Trophoblast cell (in vitro differentiated cells and primary cell): ENCODE measurements around the gene ZNF821.
"Not testable (repeated sequence)": the region's sequence is repeated elsewhere in the genome, so short reads cannot be mapped to it uniquely, and the experiment has no call there.

Source experiments
- DNase-seq, 2 donors: peaks; one replicate each; pipeline ENCODE4 v3.0.0-alpha.2; 2016
- H2AFZ ChIP-seq: 2 replicates; pipeline ENCODE4 v1.6.1; 2013; ENCODE audit warnings: low read length, moderate library complexity, mild to moderate bottlenecking; ENCODE audit not compliant: insufficient read depth, poor library complexity
- H2AK5ac ChIP-seq: 2 replicates; pipeline ENCODE4 v1.6.1; 2013; ENCODE audit warnings: mild to moderate bottlenecking, low read length
- H2BK120ac ChIP-seq: 2 replicates; pipeline ENCODE4 v1.6.1; 2013; ENCODE audit warnings: low read length, mild to moderate bottlenecking, moderate library complexity; ENCODE audit not compliant: insufficient read depth, poor library complexity
- H2BK12ac ChIP-seq: 2 replicates; pipeline ENCODE4 v1.6.1; 2013; ENCODE audit warnings: mild to moderate bottlenecking, low read length, moderate library complexity
- H2BK5ac ChIP-seq: 2 replicates; pipeline ENCODE4 v1.6.1; 2013; ENCODE audit warnings: low read length, low read depth, moderate library complexity, mild to moderate bottlenecking; ENCODE audit not compliant: poor library complexity
- H3K14ac ChIP-seq: 2 replicates; pipeline ENCODE4 v1.6.1; 2013; ENCODE audit warnings: mild to moderate bottlenecking, low read length
- H3K18ac ChIP-seq: 2 replicates; pipeline ENCODE4 v1.6.1; 2013; ENCODE audit warnings: mild to moderate bottlenecking, low read length
- H3K23ac ChIP-seq: 2 replicates; pipeline ENCODE4 v1.6.1; 2013; ENCODE audit warnings: low read length
- H3K27ac ChIP-seq: 2 replicates; pipeline ENCODE4 v1.5.1; 2013; ENCODE audit warnings: low read depth, mild to moderate bottlenecking, inconsistent platforms, low read length, moderate library complexity
- H3K27me3 ChIP-seq: 2 replicates; pipeline ENCODE4 v1.6.1; 2013; ENCODE audit warnings: inconsistent platforms, mild to moderate bottlenecking, low read length, moderate library complexity; ENCODE audit not compliant: insufficient read depth
- H3K36me3 ChIP-seq, 2 experiments: 1 replicate in 1 of 2; 2 replicates in 1 of 2; pipeline ENCODE4 v1.6.1; 2013; ENCODE audit warnings: low read length in 2 of 2, mild to moderate bottlenecking in 2 of 2, moderate library complexity in 1 of 2; ENCODE audit not compliant: insufficient read depth in 2 of 2, control insufficient read depth in 1 of 2
- H3K4ac ChIP-seq: 2 replicates; pipeline ENCODE4 v1.6.1; 2013; ENCODE audit warnings: low read depth, mild to moderate bottlenecking, low read length, moderate library complexity
- H3K4me1 ChIP-seq, 2 experiments: 1 replicate in 1 of 2; 2 replicates in 1 of 2; pipeline ENCODE4 v1.6.1; 2013; ENCODE audit warnings: low read length in 2 of 2, mild to moderate bottlenecking in 2 of 2, moderate library complexity in 1 of 2; ENCODE audit not compliant: insufficient read depth in 2 of 2, control insufficient read depth in 1 of 2
- H3K4me2 ChIP-seq: 2 replicates; pipeline ENCODE4 v1.6.1; 2013; ENCODE audit warnings: inconsistent platforms, mild to moderate bottlenecking, low read length, moderate library complexity
- H3K4me3 ChIP-seq: 2 replicates; pipeline ENCODE4 v1.5.1; 2013; ENCODE audit warnings: mild to moderate bottlenecking, low read depth, low read length, inconsistent platforms
- H3K79me1 ChIP-seq: one replicate; pipeline ENCODE4 v1.6.1; 2013; ENCODE audit warnings: low read length
- H3K79me2 ChIP-seq: 2 replicates; pipeline ENCODE4 v1.6.1; 2013; ENCODE audit warnings: low read length, mild to moderate bottlenecking; ENCODE audit not compliant: control insufficient read depth, insufficient read depth, poor library complexity
- H3K9ac ChIP-seq: 2 replicates; pipeline ENCODE4 v1.6.1; 2013; ENCODE audit warnings: mild to moderate bottlenecking, low read length
- H3K9me3 ChIP-seq: 2 replicates; pipeline ENCODE4 v1.6.1; 2013; ENCODE audit warnings: low read depth, mild to moderate bottlenecking, control low read depth, inconsistent platforms, low read length; ENCODE audit not compliant: insufficient read depth
- H4K12ac ChIP-seq: 2 replicates; pipeline ENCODE4 v1.6.1; 2013; ENCODE audit warnings: low read depth, mild to moderate bottlenecking, low read length, moderate library complexity
- H4K8ac ChIP-seq: 2 replicates; pipeline ENCODE4 v1.6.1; 2013; ENCODE audit warnings: low read depth, mild to moderate bottlenecking, low read length, moderate library complexity
- H4K91ac ChIP-seq: one replicate; pipeline ENCODE4 v1.6.1; 2013; ENCODE audit warnings: low read depth, mild to moderate bottlenecking, low read length, moderate library complexity
- WGBS: extraction: QIAGEN DNeasy Blood & Tissue Kit; methylation state at CpG from one replicate; pipeline ENCODE4 v1.1.7; 2013; ENCODE audit warnings: missing lambda C conversion rate; ENCODE audit not compliant: insufficient read length, insufficient coverage; ENCODE audit errors: extremely low coverage; 5-methylcytosine and 5-hydroxymethylcytosine counted together

ZNF821 gene

GRCh38 chr16:71832112-71832511, 51.9 kb downstream of the ZNF821 start:
- not testable (repeated sequence) for H4K91ac ChIP-seq, H3K9me3 ChIP-seq, H3K9ac ChIP-seq, H3K23ac ChIP-seq, H3K27ac ChIP-seq, H3K4ac ChIP-seq, H4K8ac ChIP-seq, H3K18ac ChIP-seq, H4K12ac ChIP-seq, H3K36me3 ChIP-seq, H3K27me3 ChIP-seq, H2BK120ac ChIP-seq, DNase-seq, H3K4me3 ChIP-seq, H3K79me1 ChIP-seq, H2BK12ac ChIP-seq, H2AFZ ChIP-seq, H3K4me1 ChIP-seq, H3K14ac ChIP-seq, H3K79me2 ChIP-seq, H3K4me2 ChIP-seq, H2BK5ac ChIP-seq, H2AK5ac ChIP-seq
- WGBS, result no CpG with 5 or more reads among the region's 2 CpGs

DNA sequence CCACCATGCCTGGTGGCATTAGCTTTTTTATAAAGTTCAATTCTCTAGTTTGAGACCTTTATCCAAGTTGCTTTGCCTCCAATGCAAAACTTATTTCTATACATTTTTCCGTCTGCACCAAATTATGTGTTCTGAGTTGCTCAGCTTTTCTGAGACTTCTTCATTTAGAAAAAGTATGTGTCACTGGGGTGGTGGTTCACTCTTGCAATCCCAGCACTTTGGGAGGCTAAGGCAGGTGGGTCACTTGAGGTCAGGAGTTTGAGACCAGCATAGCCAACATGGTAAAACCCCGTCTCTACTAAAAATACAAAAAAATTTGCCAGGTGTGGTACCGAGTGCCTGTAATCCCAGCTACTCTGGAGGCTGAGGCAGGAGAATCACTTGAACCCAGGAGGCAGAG, 52.3 kb downstream of the ZNF821 start:
- H3K23ac ChIP-seq, H2BK120ac ChIP-seq, H2AFZ ChIP-seq, H3K27me3 ChIP-seq, H3K27ac ChIP-seq, H2AK5ac ChIP-seq, H4K8ac ChIP-seq, H3K9me3 ChIP-seq, H2BK5ac ChIP-seq, H3K4me3 ChIP-seq, H3K79me1 ChIP-seq, H3K36me3 ChIP-seq, H4K91ac ChIP-seq, H3K14ac ChIP-seq, H3K4ac ChIP-seq, DNase-seq, H3K79me2 ChIP-seq, H3K4me1 ChIP-seq, H3K18ac ChIP-seq, H2BK12ac ChIP-seq, H3K4me2 ChIP-seq, H3K9ac ChIP-seq, H4K12ac ChIP-seq: not testable (repeated sequence)
- WGBS, result no CpG with 5 or more reads among the region's 3 CpGs

GRCh38 chr16:71830359-71830758, 53.6 kb downstream of the ZNF821 start:
- Histone ChIP-seq H3K36me3 (no peaks in the 10 kb centered on the region), H3K4me2 (no peak overlapping the region), H2AK5ac (no peak overlapping the region), H3K18ac (no peak overlapping the region), H2AFZ (no peak overlapping the region), H3K79me1 (no peaks in the 10 kb centered on the region), H2BK5ac (no peak overlapping the region), H4K12ac (no peak overlapping the region), H3K4me1 (no peaks in the 10 kb centered on the region), H3K27me3 (no peaks in the 10 kb centered on the region), H3K23ac (no peak overlapping the region), H3K14ac (no peak overlapping the region), H4K91ac (no peak overlapping the region), H4K8ac (no peak overlapping the region), H3K4ac (no peak overlapping the region), H3K9ac (no peak overlapping the region), H3K4me3 (no peak overlapping the region), H3K9me3 (no peaks in the 10 kb centered on the region), H2BK120ac (no peak overlapping the region), H3K79me2 (no peaks in the 10 kb centered on the region), H3K27ac (no peak overlapping the region), H2BK12ac (no peak overlapping the region)
- no CpG with 5 or more reads among the region's 2 CpGs for WGBS
- DNase-seq, result no peak

- Histone ChIP-seq H2AFZ (no peak overlapping the region), H3K18ac (no peak overlapping the region)
- no CpG with 5 or more reads among the region's 5 CpGs for WGBS
Observed at GRCh38 chr16:71826533-71827017, 57.4 kb downstream of the ZNF821 start.

More at GRCh38 chr16:71826533-71827017, 57.4 kb downstream of the ZNF821 start:
- Histone ChIP-seq H4K91ac (no peak overlapping the region), H3K27me3 (no peaks in the 10 kb centered on the region), H3K4me3 (no peak overlapping the region), H4K12ac (no peak overlapping the region), H3K4ac (no peak overlapping the region), H2BK12ac (no peak overlapping the region), H3K79me2 (no peaks in the 10 kb centered on the region), H3K23ac (no peak overlapping the region), H3K9ac (no peak overlapping the region), H3K4me2 (no peak overlapping the region), H4K8ac (no peak overlapping the region), H3K27ac (no peak overlapping the region), H3K14ac (no peak overlapping the region), H2BK5ac (no peak overlapping the region), H2BK120ac (no peak overlapping the region), H3K79me1 (no peaks in the 10 kb centered on the region), H3K9me3 (no peaks in the 10 kb centered on the region), H3K36me3 (no peaks in the 10 kb centered on the region), H2AK5ac (no peak overlapping the region), H3K4me1 (no peaks in the 10 kb centered on the region)
- peak in 1 of 2 donors; percentile 33 for DNase-seq
